Right kidney (tissue), 1 donor: Measurements from ENCODE around the gene MFAP5.
"Not testable (repeated sequence)": the region's sequence is repeated elsewhere in the genome, so short reads cannot be mapped to it uniquely, and the experiment has no call there.

Experiments
- DNase-seq: peaks from one replicate; pipeline ENCODE4 v3.0.0-alpha.2; 2016

The MFAP5 gene

DNA sequence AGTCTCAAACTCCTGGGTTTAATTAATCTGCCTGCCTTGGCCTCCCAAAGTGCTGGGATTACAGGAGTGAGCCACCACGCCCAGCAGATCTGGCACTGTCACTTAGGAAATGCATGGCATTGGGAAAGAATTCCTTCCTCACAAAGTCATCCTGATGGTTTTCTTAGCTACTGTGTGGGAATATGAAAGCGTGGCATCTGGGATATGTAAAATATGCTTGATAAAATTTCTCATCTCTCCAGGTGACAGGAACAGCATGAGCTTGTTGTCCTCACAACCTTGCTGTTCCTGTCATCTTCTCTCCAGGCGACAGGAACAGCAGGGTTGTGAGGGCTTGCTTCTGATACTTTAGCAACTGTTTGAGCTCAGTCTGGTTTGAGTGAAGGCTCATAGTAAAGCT, 33.9 kb downstream of the MFAP5 start:
- no peak for DNase-seq

DNA sequence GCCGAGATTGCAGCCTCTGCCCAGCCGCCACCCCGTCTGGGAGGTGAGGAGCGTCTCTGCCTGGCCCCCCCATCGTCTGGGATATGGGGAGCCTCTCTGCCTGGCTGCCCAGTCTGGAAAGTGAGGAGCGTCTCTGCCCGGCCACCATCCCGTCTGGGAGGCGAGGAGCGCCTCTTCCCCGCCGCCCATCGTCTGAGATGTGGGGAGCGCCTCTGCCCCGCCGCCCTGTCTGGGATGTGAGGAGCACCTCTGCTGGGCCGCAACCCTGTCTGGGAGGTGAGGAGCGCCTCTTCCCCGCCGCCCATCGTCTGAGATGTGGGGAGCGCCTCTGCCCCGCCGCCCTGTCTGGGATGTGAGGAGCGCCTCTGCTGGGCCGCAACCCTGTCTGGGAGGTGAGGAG, 37.9 kb downstream of the MFAP5 start:
- DNase-seq, result not testable (repeated sequence)

DNA sequence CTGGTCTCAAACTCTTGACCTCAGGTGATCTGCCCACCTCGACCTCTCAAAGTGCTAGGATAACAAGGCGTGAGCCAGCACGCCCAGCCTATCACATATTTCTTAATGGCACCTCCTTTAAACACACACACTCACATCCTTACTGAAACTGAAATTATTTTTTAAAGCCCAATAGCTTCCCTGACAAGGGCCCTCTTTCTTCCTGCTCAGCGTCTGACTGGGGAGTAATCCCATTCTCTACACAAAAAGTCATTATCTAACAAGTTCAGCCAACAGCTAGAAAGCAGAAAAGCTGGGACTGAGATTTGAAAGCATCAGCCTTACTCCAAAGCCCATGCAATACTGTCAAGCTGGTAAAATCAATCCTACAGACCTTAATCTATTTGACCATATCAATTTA, 40.0 kb downstream of the MFAP5 start:
- DNase-seq, result no peak

DNA sequence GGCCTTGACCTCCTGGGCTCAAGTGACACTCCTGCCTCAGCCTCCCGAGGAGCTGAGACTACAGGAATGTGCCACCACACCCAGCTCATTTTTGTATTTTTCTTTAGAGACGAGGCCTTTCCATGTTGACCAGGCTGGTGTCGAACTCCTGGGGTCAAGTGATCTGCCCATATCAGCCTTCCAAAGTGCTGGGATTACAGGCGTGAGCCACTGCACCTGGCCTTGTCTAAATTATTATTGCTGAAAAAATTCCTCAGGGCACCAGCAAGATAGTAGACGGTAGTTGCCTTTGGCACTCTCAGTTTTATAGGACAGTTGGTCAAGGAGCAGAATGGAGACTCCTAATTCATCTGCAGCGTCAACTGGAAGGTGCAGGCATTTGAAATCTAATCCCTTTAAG, 47.4 kb downstream of the MFAP5 start:
- DNase-seq, result no peak

DNA sequence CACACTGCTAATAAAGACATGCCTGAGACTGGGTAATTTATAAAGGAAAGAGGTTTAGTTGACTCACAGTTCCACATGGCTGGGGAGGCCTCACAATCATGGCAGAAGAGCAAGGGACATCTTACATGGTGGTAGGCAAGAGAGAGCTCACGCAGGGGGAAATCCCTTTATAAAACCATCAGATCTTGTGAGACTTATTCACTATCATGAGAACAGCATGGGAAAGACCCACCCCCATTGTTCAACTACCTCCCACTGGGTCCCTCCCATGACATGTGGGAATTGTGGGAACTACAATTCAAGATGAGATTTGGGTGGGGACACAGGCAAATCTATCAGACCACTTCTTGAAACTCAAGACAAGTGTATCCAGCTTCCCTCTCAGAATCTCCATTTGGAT, 48.7 kb downstream of the MFAP5 start:
- DNase-seq, result not testable (repeated sequence)

DNA sequence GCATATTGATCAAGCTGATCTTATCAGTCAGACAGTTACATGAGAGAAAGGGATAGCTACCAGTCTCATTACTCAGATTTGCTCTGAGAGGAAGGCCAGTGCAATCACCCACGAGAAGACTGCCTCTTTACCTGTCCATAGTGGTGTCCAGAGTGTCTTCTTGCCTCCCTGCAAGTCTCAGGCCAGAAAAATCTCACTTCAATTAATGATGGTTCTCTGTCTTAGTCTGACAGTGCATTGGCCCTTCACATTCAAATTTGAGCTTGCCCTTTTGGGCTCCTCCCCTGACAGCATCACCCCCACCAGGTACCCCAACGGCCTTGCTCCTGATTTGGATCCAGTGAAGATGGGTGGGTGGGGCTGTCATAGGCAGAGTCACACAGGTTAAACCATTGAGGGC, 50.0 kb downstream of the MFAP5 start, which contains the start of gene AICDA:
Gene AICDA (minus strand): TSS at position 231 of the 400 bp plus-strand sequence. CDS start 92 bp downstream, at position 139.
- DNase-seq, result no peak

DNA sequence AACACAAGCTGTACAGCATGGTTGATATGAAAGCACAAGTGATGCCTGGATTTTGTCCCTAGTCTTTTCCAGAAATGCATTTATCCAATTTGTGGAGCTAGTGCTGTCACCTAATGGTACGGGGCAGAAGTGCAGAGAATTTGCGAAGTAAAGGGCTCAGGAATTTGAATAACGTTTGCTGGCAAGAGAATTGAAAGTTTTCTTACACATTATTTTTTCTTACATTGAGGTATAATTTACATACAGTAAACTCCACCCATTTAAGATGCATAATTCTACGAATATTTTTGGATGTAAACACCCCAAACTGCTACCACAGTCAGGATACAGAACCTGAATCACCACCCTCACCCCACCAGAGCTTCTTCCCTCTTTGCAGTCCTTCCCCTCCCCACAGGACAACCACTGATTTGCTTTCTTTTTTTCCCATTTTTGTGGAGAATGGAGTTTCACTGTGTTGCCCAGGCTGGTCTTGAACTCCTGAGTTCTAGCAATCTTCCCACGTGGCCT, 53.5 kb downstream of the MFAP5 start:
- DNase-seq, result peak; percentile 35

DNA sequence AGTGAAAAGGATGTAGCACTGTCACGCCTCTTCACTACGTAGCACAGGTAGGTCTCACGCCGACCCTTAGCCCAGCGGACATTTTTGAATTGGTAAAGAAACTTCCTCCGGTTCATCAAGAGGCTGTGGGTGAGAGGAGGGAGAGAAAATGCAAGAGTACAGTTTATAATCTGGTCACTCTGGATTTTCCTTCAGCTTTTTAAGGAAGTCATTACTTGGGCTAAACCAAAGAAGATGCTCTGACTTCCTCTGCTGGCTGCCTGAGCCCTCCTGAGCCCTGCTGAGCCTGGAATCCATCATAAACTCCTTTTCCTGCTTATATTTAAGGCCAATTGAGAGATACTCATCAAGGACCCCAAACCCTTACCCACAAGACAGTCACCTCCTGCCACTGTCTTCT, 55.7 kb downstream of the MFAP5 start:
- DNase-seq, result no peak

DNA sequence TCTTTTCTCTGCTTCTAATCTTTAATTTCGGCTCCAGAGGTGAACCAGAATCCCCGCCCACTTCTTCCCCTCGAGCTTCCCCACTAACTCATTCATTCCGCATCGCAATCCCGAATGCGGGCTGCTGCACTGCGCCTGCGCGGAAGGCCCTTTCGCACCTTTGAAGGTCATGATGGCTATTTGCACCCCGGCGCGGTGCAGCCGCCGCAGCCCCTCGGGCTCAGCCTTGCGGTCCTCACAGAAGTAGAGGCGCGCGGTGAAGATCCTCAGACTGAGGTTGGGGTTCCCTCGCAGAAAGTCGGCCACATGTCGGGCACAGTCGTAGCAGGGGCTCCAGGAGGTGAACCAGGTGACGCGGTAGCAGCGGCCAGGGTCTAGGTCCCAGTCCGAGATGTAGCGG, 57.6 kb downstream of the MFAP5 start:
- DNase-seq, result no peak

DNA sequence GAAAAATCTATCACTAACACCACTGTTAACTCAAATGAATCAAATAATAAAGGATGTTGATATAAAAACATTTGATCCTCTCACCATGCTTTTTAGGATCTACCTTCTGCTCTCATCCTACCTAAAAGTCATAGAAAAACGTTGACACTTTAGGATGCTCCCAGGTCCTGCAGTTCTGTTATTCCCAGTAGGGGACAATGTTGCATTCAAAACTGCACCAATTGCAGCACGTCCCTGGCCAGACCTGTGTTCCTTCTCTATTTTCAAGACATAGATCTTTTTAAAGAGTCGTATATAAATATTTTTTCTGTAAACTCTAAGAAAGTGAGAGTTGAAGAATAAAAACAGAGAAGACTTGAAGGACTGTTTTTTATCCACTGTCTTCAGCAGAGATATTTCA, 58.8 kb downstream of the MFAP5 start:
- DNase-seq, result no peak

DNA sequence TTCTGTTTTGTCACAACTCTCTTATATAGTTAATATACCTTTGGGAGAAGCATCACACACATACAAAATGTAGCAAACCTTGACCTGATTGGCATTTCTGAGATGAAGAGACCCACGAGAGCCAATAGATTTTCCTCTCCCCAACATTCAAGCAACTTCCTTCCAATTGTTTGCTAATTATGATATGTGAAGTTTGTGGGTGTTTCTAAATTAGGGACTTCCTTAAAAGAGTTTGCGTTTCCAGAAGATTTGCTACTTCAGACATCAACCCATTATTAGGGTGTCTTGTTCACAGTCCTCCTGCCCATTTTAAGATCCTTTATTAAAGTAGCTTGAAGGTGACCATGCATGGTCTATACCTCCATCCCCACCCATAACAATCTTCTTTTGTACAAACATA, 59.3 kb downstream of the MFAP5 start:
- no peak for DNase-seq

DNA sequence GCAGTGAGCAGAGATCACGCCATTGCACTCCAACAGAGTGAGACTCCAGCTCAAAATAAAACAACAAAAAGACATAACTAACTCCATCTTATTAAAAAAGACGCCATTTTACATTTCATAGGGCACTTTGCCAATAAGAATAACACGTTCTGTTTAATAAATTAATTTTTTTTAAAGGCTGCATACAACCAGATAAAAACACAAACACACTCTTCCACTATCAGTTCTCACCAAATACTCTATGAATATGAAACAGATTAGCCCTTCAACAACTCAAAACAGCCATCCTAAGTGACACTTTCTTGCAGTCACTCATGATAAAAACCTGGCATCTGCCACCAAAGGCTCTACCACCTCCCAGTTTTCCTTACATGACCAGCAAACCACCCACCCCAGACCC, 66.1 kb downstream of the MFAP5 start:
- DNase-seq, result no peak
